Measurements from ENCODE around the gene INSYN2B.
"Not testable (repeated sequence)": the region's sequence is repeated elsewhere in the genome, so short reads cannot be mapped to it uniquely, and the experiment has no call there.

INSYN2B gene

DNA sequence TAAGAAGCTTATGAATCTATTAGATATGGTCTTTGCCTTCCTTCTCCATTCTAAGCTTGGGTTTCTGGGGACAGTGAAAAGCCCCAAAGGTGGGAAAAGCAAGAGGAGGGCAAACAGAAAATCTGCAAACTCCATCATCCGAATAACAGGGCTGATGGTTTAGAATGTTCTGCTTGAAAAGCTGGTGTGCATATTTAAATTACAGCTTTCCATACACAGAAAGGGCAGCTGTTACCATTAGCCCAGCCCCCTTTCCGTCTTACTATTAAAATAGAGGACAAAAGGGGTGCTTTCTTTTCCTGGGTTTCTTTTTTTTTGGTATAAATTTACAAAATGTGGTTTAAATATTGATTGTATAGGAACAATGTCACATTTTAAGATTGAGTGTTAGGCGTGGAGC, 22.0 kb downstream of the INSYN2B start:
- TF ChIP-seq, protein P1, sequence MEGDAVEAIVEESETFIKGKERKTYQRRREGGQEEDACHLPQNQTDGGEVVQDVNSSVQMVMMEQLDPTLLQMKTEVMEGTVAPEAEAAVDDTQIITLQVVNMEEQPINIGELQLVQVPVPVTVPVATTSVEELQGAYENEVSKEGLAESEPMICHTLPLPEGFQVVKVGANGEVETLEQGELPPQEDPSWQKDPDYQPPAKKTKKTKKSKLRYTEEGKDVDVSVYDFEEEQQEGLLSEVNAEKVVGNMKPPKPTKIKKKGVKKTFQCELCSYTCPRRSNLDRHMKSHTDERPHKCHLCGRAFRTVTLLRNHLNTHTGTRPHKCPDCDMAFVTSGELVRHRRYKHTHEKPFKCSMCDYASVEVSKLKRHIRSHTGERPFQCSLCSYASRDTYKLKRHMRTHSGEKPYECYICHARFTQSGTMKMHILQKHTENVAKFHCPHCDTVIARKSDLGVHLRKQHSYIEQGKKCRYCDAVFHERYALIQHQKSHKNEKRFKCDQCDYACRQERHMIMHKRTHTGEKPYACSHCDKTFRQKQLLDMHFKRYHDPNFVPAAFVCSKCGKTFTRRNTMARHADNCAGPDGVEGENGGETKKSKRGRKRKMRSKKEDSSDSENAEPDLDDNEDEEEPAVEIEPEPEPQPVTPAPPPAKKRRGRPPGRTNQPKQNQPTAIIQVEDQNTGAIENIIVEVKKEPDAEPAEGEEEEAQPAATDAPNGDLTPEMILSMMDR (IDR thresholded peaks at IDR 0.05; ENCODE audit: low read depth, low read length) = no peak
- no peak for DNase-seq (ENCODE audit: extremely low read depth, low read depth)

DNA sequence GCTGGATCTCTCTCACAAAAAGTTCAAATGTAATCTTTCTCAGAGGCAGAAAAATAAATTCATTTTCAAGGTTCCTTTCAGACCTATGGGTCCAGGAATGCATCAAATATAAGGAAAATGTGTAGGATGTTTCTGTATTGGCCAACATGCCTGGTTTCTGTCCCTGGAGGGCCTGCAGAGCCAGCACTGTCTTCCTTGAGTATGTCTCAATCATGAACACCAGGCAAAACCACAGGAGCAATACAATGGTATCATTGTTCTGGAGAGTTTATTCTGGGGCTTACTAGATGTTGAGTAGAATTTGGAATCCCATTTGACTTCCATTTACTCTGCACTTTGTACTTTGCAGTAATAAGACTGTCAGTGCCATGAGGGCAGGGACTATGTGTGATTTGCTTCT, 23.5 kb downstream of the INSYN2B start:
- no peak for DNase-seq (ENCODE audit: extremely low read depth, low read depth)
- TF ChIP-seq, protein P1 (IDR thresholded peaks at IDR 0.05; ENCODE audit: low read depth, low read length) = no peak

DNA sequence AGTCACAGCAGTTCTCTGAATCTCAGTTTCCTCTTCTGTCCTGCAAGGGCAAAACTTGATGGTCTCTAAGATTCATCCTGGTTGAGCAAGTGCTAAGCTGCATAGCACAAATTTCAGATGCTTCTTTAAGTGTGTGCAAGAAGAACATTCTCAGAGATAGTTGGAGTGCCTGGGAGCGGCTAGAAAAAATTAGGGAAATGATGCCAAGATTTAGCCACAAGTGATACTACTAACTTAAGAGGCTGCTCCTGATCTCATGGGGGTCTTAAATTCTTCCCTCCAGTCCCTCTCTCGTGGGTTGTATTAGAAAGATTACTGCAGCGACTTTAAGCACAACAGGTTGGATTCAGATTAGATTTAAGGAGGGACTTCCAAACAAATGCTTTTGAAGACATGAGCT, 24.2 kb downstream of the INSYN2B start:
- DNase-seq (ENCODE audit: extremely low read depth, low read depth) = no peak
- TF ChIP-seq, protein P1 (IDR thresholded peaks at IDR 0.05; ENCODE audit: low read depth, low read length) = no peak

DNA sequence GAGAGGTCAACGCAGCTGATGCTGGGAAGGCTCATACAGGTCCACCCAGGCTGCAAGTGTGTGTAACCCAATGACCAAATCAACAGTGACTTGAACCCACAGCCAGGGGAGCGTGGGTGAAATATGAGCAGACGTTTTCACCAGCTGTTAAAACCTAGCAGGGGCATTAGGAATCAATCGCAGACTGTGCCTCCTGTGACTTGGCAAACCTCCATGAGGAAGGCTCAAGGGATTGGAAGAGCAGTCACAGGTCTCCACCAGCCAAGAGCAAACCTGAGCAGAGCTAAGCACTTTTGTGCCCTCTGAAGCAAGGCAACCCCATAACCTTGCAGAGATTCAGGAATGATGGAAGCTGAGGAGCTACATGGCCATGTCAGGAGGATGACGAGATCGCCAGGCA, 25.5 kb downstream of the INSYN2B start:
- TF ChIP-seq, protein P1 (IDR thresholded peaks at IDR 0.05; ENCODE audit: low read depth, low read length) = no peak

DNA sequence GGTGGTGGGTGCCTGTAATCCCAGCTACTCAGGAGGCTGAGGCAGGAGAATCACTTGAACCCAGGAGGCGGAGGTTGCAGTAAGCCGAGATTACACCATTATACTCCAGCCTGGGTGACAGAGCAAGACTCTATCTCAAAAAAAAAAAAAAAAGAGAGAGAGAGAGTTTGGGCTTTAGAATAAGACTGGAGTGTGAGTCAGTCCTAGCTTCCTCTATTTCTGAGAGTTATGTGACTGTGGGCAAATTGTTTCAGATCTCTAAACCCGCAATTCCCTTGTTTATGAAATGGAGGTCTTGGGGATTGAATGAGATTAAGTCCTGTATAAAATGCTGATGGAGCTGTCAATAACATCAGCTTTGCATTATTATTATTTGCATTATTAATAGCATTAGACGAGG, 27.1 kb downstream of the INSYN2B start:
- not testable (repeated sequence) for DNase-seq (ENCODE audit: extremely low read depth, low read depth)

More for the DNA sequence above, 25.5 kb downstream of the INSYN2B start:
- DNase-seq (ENCODE audit: extremely low read depth, low read depth) = no peak

DNA sequence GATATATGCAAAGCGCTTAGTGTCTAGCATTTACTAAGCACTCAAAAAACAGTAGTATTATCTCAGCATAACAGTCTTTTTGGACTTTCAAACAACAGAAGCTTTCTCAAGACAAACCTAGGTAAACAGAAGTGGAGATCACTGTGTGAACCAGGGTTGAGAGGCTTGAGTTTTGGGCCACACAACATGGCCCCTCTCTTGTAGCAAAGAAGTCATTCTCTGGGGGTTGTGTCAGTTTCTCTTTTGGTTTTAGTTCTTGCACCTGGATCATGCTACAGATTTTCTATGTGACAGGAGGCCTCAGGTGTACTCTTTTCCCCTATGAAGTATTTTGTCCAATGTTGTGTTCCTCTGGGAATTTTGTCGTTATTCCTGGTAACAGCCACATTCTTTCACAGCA, 30.0 kb downstream of the INSYN2B start:
- no peak for DNase-seq (ENCODE audit: extremely low read depth, low read depth)
- TF ChIP-seq, protein P1 (IDR thresholded peaks at IDR 0.05; ENCODE audit: low read depth, low read length) = no peak

DNA sequence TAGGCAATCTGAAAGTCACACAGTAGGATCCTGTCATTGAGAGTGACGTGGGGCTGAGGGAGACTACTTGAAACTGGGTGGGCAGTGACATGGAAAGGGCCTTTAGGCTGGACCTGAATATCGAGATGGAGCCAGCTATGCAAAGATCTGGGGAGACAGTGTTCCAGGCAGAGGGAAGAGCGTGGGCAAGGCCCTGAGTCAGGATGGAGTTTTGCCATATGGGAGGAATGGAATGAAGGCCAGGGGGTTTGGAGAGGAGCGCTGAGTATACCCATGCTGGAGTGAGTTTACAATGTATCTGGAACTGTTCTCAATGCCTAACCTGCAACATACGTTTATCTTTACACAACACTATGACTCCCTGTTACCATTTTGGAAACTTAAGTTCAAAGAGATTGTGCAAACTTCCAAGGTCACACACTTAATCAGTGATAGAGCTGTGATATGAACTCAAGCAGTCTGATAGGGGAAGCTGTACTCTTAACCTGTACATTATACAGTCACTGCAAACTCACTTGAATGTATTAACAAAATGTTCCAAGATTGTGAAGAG, 33.5 kb downstream of the INSYN2B start:
- TF ChIP-seq, protein P1 (IDR thresholded peaks at IDR 0.05; ENCODE audit: low read depth, low read length) = no peak
- no peak for DNase-seq (ENCODE audit: extremely low read depth, low read depth)

DNA sequence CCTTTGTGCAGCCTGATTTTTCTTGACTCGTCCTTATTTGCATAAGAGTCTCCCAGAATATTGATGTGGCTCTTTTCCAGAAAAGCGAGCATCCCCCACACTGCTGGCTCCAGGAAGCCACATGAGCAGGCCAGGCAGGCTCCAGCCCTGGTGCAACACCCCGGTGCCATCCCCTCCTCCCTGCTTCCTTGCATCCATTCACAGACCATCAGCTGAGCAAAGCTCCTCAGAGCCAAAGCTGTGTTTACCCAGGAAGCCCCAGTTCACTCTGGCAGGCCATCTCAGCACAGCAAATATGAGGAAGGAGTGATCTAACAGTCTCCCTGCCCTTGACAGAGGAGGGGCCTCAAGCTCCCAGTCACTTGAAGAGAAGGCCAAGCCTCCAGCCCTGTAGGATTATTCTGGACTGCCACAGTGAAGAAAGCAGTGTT, 34.4 kb downstream of the INSYN2B start:
- TF ChIP-seq, protein P1 (IDR thresholded peaks at IDR 0.05; ENCODE audit: low read depth, low read length) = no peak
- DNase-seq (ENCODE audit: extremely low read depth, low read depth) = peak; percentile 87
